H1 (cell line): Measurements from ENCODE around the gene SLITRK2. TPM values are rescaled to one million over a fixed set of nuclear protein-coding genes. Genes with fewer than 3 reads are reported as not detected.

Source experiments
- CTCF ChIA-PET: fragments of 300-600 bp; sonication (Branson Sonifier 250); formaldehyde crosslinking; loops from one replicate; lab custom pipeline; 2021; ENCODE audit not compliant: partially characterized antibody; lab: Charles Lee
- POLR2A ChIA-PET: fragments of 300-600 bp; sonication (Branson Sonifier 250); formaldehyde crosslinking; loops from one replicate; lab custom pipeline; 2021; ENCODE audit warnings: inconsistent platforms; ENCODE audit not compliant: partially characterized antibody; lab: Charles Lee
- DNase-seq, 2 experiments: peaks; one replicate each; pipeline versions ENCODE4 v3.0.0 to v3.0.0-alpha.2; 2010 to 2022; ENCODE audit warnings: low spot score in 2 of 2, low read depth in 1 of 2, mixed read lengths in 1 of 2
- FAIRE-seq: peaks from 2 replicates; lab custom pipeline; 2011; peaks lifted over from hg19 to GRCh38; lab: Jason Lieb, UNC
- H2AFZ ChIP-seq: 2 replicates; pipeline ENCODE4 v1.8.1; 2012; ENCODE audit warnings: low read length, inconsistent platforms
- H2AK5ac ChIP-seq: 2 replicates; pipeline ENCODE4 v1.6.1; 2013; ENCODE audit warnings: low read depth, low read length
- H2BK120ac ChIP-seq: replicated peaks from 2 replicates; pipeline ENCODE3; 2013; ENCODE audit warnings: low read depth, low read length, inconsistent platforms
- H2BK12ac ChIP-seq: 2 replicates; pipeline ENCODE4 v1.6.1; 2013; ENCODE audit warnings: low read depth, low read length
- H2BK15ac ChIP-seq: 2 replicates; pipeline ENCODE4 v1.6.1; 2013; ENCODE audit warnings: low read length
- H2BK20ac ChIP-seq: 2 replicates; pipeline ENCODE4 v1.6.1; 2013; ENCODE audit warnings: low read length
- H2BK5ac ChIP-seq: 2 replicates; pipeline ENCODE4 v1.6.1; 2013; ENCODE audit warnings: low read depth, low read length
- H3K14ac ChIP-seq: 2 replicates; pipeline ENCODE4 v1.6.1; 2013; ENCODE audit warnings: inconsistent platforms; ENCODE audit not compliant: insufficient read length
- H3K18ac ChIP-seq: 2 replicates; pipeline ENCODE4 v1.6.1; 2013; ENCODE audit warnings: low read length; ENCODE audit errors: extremely low read depth
- H3K23ac ChIP-seq: 2 replicates; pipeline ENCODE4 v1.6.1; 2013; ENCODE audit warnings: inconsistent platforms; ENCODE audit not compliant: insufficient read length
- H3K23me2 ChIP-seq: 2 replicates; pipeline ENCODE4 v1.6.1; 2013; ENCODE audit warnings: low read depth, low read length
- H3K27ac ChIP-seq: 2 replicates; pipeline ENCODE4 v1.6.1; 2011; ENCODE audit warnings: low read depth, low read length, inconsistent platforms
- H3K27me3 ChIP-seq, 4 experiments: replicated peaks in 1 of 4; 1 replicate in 1 of 4; 2 replicates in 3 of 4; pipeline versions ENCODE4 v1.6.1 to v1.8.1; 2011 to 2013; ENCODE audit warnings: low read length in 3 of 4, mild to moderate bottlenecking in 3 of 4, inconsistent platforms in 2 of 4, mixed read lengths in 2 of 4, moderate library complexity in 1 of 4; ENCODE audit not compliant: control insufficient read depth in 3 of 4, insufficient read depth in 3 of 4; ENCODE audit errors: extremely low read depth in 1 of 4
- H3K36me3 ChIP-seq, 4 experiments: 2 replicates each; pipeline versions ENCODE4 v1.6.1 to v1.8.1; 2011 to 2013; ENCODE audit warnings: mild to moderate bottlenecking in 4 of 4, low read length in 3 of 4, moderate library complexity in 2 of 4, control low read depth in 1 of 4, inconsistent platforms in 1 of 4; ENCODE audit not compliant: insufficient read depth in 4 of 4, control insufficient read depth in 2 of 4
- H3K4ac ChIP-seq: replicated peaks from 2 replicates; pipeline ENCODE3; 2013; ENCODE audit warnings: low read length, low read depth, mixed read lengths, inconsistent platforms; ENCODE audit not compliant: insufficient read length
- H3K4me1 ChIP-seq, 4 experiments: replicated peaks in 1 of 4; 1 replicate in 1 of 4; 2 replicates in 3 of 4; pipeline versions ENCODE4 v1.6.1 to v1.8.1; 2011 to 2013; ENCODE audit warnings: low read length in 3 of 4, inconsistent platforms in 2 of 4, mixed read lengths in 1 of 4; ENCODE audit not compliant: insufficient read depth in 4 of 4, control insufficient read depth in 3 of 4
- H3K4me2 ChIP-seq, 2 experiments: 2 replicates each; pipeline versions ENCODE4 v1.6.1 to v1.8.1; 2011 to 2013; ENCODE audit warnings: low read depth in 2 of 2, low read length in 2 of 2, control low read depth in 1 of 2, inconsistent platforms in 1 of 2, mild to moderate bottlenecking in 1 of 2; ENCODE audit not compliant: insufficient read depth in 1 of 2
- H3K4me3 ChIP-seq, 4 experiments: fragments of 200-600, 300-600 bp in 1 of 4; sonication (generic), shearing (Covaris generic), sonication (Bioruptor Twin) in 1 of 4; 2 replicates each; pipeline versions ENCODE4 v1.5.1 to v1.8.1; 2011 to 2016; ENCODE audit warnings: low read length in 4 of 4, low read depth in 3 of 4, control low read depth in 2 of 4, inconsistent platforms in 2 of 4, mild to moderate bottlenecking in 2 of 4, mixed read lengths in 1 of 4, moderate library complexity in 1 of 4; ENCODE audit not compliant: insufficient read depth in 2 of 4; ENCODE audit errors: extremely low read depth in 1 of 4
- H3K56ac ChIP-seq: replicated peaks from 2 replicates; pipeline ENCODE3; 2013; ENCODE audit warnings: low read depth, mild to moderate bottlenecking, mixed read lengths, low read length, inconsistent platforms; ENCODE audit not compliant: insufficient read length
- H3K79me1 ChIP-seq: 2 replicates; pipeline ENCODE4 v1.6.1; 2013; ENCODE audit warnings: low read depth, low read length, control low read depth
- H3K79me2 ChIP-seq, 2 experiments: 2 replicates each; pipeline versions ENCODE4 v1.6.1 to v1.8.1; 2012 to 2013; ENCODE audit warnings: low read length in 2 of 2, mild to moderate bottlenecking in 2 of 2, inconsistent platforms in 1 of 2; ENCODE audit not compliant: insufficient read depth in 2 of 2, control insufficient read depth in 1 of 2
- H3K9ac ChIP-seq, 4 experiments: replicated peaks in 1 of 4; 1 replicate in 1 of 4; 2 replicates in 3 of 4; pipeline versions ENCODE4 v1.6.1 to v1.8.1; 2011 to 2013; ENCODE audit warnings: low read depth in 3 of 4, low read length in 3 of 4, control low read depth in 2 of 4, mild to moderate bottlenecking in 2 of 4, moderate library complexity in 2 of 4, inconsistent platforms in 1 of 4; ENCODE audit errors: extremely low read depth in 1 of 4
- H3K9me3 ChIP-seq, 2 experiments: 2 replicates each; pipeline versions ENCODE4 v1.6.1 to v1.8.1; 2012 to 2013; ENCODE audit warnings: mild to moderate bottlenecking in 2 of 2, moderate library complexity in 2 of 2, control low read depth in 1 of 2, inconsistent platforms in 1 of 2, low read depth in 1 of 2, low read length in 1 of 2, mixed read lengths in 1 of 2; ENCODE audit not compliant: insufficient read depth in 2 of 2
- H4K20me1 ChIP-seq, 2 experiments: replicated peaks in 1 of 2; 2 replicates each; pipeline versions ENCODE3 to v1.8.1; 2011 to 2013; ENCODE audit warnings: inconsistent platforms in 2 of 2, low read length in 2 of 2, mild to moderate bottlenecking in 1 of 2; ENCODE audit not compliant: insufficient read depth in 2 of 2, control insufficient read depth in 1 of 2
- H4K5ac ChIP-seq: 2 replicates; pipeline ENCODE4 v1.6.1; 2013; ENCODE audit warnings: low read length, low read depth, mixed read lengths, inconsistent platforms; ENCODE audit not compliant: insufficient read length
- H4K8ac ChIP-seq: 2 replicates; pipeline ENCODE4 v1.8.0; 2013; ENCODE audit warnings: mild to moderate bottlenecking, moderate library complexity, low read length, inconsistent platforms; ENCODE audit not compliant: insufficient read depth; ENCODE audit errors: extremely low read depth
- H4K91ac ChIP-seq: replicated peaks from 2 replicates; pipeline ENCODE3; 2013; ENCODE audit warnings: low read length, mixed read lengths, inconsistent platforms; ENCODE audit not compliant: insufficient read length
- WGBS, 2 experiments: shearing (Covaris generic) in 1 of 2; methylation state at CpG; one replicate each; pipeline versions ENCODE4 v1.1.6 to v1.1.7; 2013 to 2015; ENCODE audit warnings: low lambda C conversion rate in 2 of 2, mixed read lengths in 2 of 2, inconsistent platforms in 1 of 2, low coverage in 1 of 2, missing lambda C conversion rate in 1 of 2; ENCODE audit not compliant: insufficient replicate concordance in 2 of 2, insufficient coverage in 1 of 2, insufficient read length in 1 of 2; ENCODE audit errors: extremely low coverage in 1 of 2, missing lambda C conversion rate in 1 of 2; 5-methylcytosine and 5-hydroxymethylcytosine counted together
- polyA plus RNA-seq, 7 experiments: library from polyadenylated mRNA; depleted of rRNA in 3 of 7; stranded (reverse) in 5 of 7; unstranded in 2 of 7; fragments of >200 nt in 5 of 7; fragments of 200-250 nt in 2 of 7; gene quantifications; 1 replicate in 5 of 7; 2 replicates in 1 of 7; 4 replicates in 1 of 7; pipeline versions ENCODE4 v1.2.1 to v1.2.3, GENCODE V29; 2011 to 2013; ENCODE audit warnings: missing spikeins in 2 of 7, mixed read lengths in 2 of 7
- total RNA-seq: library from RNA; stranded (reverse); fragmentation: NEBNext Ultra II Directional; extraction: Animal tissue kit (Norgen Biotek cat#: 25700); gene quantifications from 2 replicates; pipeline ENCODE4 v1.2.1, GENCODE V29; 2021

SLITRK2 gene
- total and polyA plus RNA-seq, 2 of the 8 experiments (the other 6 are each of a cell fraction or from before 2014, with no cell fraction given): 0.14 to 0.39 TPM

DNA sequence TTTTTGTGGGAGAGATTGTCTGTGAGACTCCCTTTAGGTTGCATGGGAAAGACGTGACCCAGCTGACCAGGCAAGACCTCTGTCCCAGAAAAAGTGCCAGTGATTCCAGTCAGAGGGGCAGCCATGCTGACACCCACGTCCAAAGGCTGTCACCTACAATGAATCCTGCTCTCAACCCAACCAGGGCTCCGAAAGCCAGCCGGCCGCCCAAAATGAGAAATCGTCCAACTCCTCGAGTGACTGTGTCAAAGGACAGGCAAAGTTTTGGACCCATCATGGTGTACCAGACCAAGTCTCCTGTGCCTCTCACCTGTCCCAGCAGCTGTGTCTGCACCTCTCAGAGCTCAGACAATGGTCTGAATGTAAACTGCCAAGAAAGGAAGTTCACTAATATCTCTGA lies 5.5 kb downstream of the SLITRK2 start:
- peaks cover 0 to 3% (median 3%) of the 10 kb centered on the region in 4 experiments; a peak in 4 of 7 replicates for H3K4me1 ChIP-seq
- FAIRE-seq: no peak
- H3K9me3 ChIP-seq: no peaks in the 10 kb centered on the region
- H3K79me2 ChIP-seq: no peaks in the 10 kb centered on the region
- H4K20me1 ChIP-seq: peaks cover 0 to 2% of the 10 kb centered on the region in 2 experiments
- H2BK120ac ChIP-seq: no peak overlapping the region
- ChIA-PET POLR2A (no interaction called here), CTCF (interaction anchor here (1.0 kb wide), 1 partner anchor 25 kb away, joined by 3 read pairs; no protein-coding TSS in a partner anchor)
- no peak overlapping the region for H4K8ac ChIP-seq
- H3K56ac ChIP-seq: no peak overlapping the region
- H4K91ac ChIP-seq: no peak overlapping the region
- WGBS, 2 experiments: 87% methylated on average over 7 of the region's 7 CpGs; no CpG with 5 or more reads in 1 of the 2 experiments
- no peak overlapping the region; a peak in 1 of 4 replicates for H3K4me2 ChIP-seq
- no peak overlapping the region for H2BK20ac ChIP-seq
- no peak overlapping the region for H3K4me3 ChIP-seq
- no peak overlapping the region for H2BK15ac ChIP-seq
- H3K27ac ChIP-seq: no peak overlapping the region
- H3K27me3 ChIP-seq: peaks cover 32 to 59% (median 49%) of the 10 kb centered on the region in 4 experiments
- no peak for DNase-seq
- no peak overlapping the region for H3K9ac ChIP-seq
- no peak overlapping the region for H2BK5ac ChIP-seq
- no peaks in the 10 kb centered on the region for H3K79me1 ChIP-seq
- H2AK5ac ChIP-seq: no peak overlapping the region
- H2BK12ac ChIP-seq: no peak overlapping the region
- no peak overlapping the region for H3K23ac ChIP-seq
- H3K23me2 ChIP-seq: peaks cover 6% of the 10 kb centered on the region; the same call in 1 of the 2 replicates
- H4K5ac ChIP-seq: no peak overlapping the region
- no peaks in the 10 kb centered on the region for H3K36me3 ChIP-seq
- no peak overlapping the region for H3K4ac ChIP-seq
- H3K14ac ChIP-seq: no peak overlapping the region
- no peak overlapping the region for H2AFZ ChIP-seq
- no peak overlapping the region for H3K18ac ChIP-seq
